Panc1 (cell line): ENCODE measurements around the gene SETD7. TPM values are rescaled to one million over a fixed set of nuclear protein-coding genes. Genes with fewer than 3 reads are reported as not detected.
"Not testable (repeated sequence)": the region's sequence is repeated elsewhere in the genome, so short reads cannot be mapped to it uniquely, and the experiment has no call there.

Experiments used
- ATAC-seq: fragments of 200-7000 bp; cut with Tn5 transposase; 2 replicates; pipeline ENCODE4 v1.9.1; 2020; ENCODE audit warnings: mild to moderate bottlenecking, moderate library complexity
- BruUV-seq: library from RNA; stranded (reverse); fragments of 400-500 nt; replicated peaks from 2 replicates; lab custom pipeline; 2021; lab: Mats Ljungman, UMichigan
- CTCF ChIA-PET: fragments of 300-600 bp; sonication (Branson Sonifier 250); formaldehyde crosslinking; loops from one replicate; lab custom pipeline; 2022; ENCODE audit warnings: antibody characterized with exemption; lab: Charles Lee
- POLR2A ChIA-PET: fragments of 300-600 bp; sonication (Branson Sonifier 250); formaldehyde crosslinking; loops from one replicate; lab custom pipeline; 2022; ENCODE audit warnings: antibody characterized with exemption; lab: Charles Lee
- DNase-seq: peaks from one replicate; pipeline ENCODE4 v3.0.0-alpha.2; 2010; ENCODE audit warnings: low read depth, low spot score
- H3K27ac ChIP-seq: 2 replicates; pipeline ENCODE4 v1.5.1; 2011; ENCODE audit warnings: mild to moderate bottlenecking, low read length, inconsistent platforms
- H3K27me3 ChIP-seq: fragments of 200-500 bp; sonication (Bioruptor generic); 2 replicates; pipeline ENCODE4 v1.6.0; 2014; ENCODE audit warnings: low read length, inconsistent platforms; ENCODE audit not compliant: control insufficient read depth, insufficient read depth
- H3K36me3 ChIP-seq: fragments of 200-500 bp; sonication (Bioruptor generic); 2 replicates; pipeline ENCODE4 v1.5.1; 2014; ENCODE audit warnings: inconsistent platforms, mild to moderate bottlenecking, low read length, moderate library complexity; ENCODE audit not compliant: control insufficient read depth, insufficient read depth
- H3K4me1 ChIP-seq: 2 replicates; pipeline ENCODE4 v1.5.1; 2011; ENCODE audit warnings: inconsistent platforms, mild to moderate bottlenecking, low read length, moderate library complexity; ENCODE audit not compliant: control insufficient read depth, insufficient read depth
- H3K4me3 ChIP-seq, 2 experiments: 2 replicates each; pipeline ENCODE4 v1.5.1; 2011 to 2012; ENCODE audit warnings: low read depth in 2 of 2, low read length in 2 of 2, mild to moderate bottlenecking in 2 of 2, inconsistent platforms in 1 of 2, moderate library complexity in 1 of 2
- H3K9me3 ChIP-seq: fragments of 200-500 bp; sonication (Bioruptor generic); 2 replicates; pipeline ENCODE4 v1.5.1; 2014; ENCODE audit warnings: low read depth, mild to moderate bottlenecking, inconsistent platforms, low read length, moderate library complexity; ENCODE audit not compliant: control insufficient read depth, insufficient read depth
- POLR2AphosphoS5 ChIP-seq: IDR thresholded peaks from 2 replicates; pipeline ENCODE4 v1.6.1; 2012; ENCODE audit warnings: mild to moderate bottlenecking, low read depth, low read length, moderate library complexity
- SIN3A ChIP-seq: IDR thresholded peaks from 2 replicates; pipeline ENCODE4 v1.6.1; 2012; ENCODE audit warnings: low read depth, mild to moderate bottlenecking, low read length, moderate library complexity, borderline replicate concordance; ENCODE audit not compliant: insufficient read depth
- TCF7L2 ChIP-seq: IDR thresholded peaks from 2 replicates; pipeline ENCODE4 v1.6.1; 2011; ENCODE audit warnings: mild to moderate bottlenecking, low read depth, low read length, inconsistent platforms
- in situ Hi-C: cut with HindIII; loops from 2 replicates; pipeline ENCODE4 v1.10.0; 2016; ENCODE audit warnings: low sequenced_read_pairs, low pct_unique_long_range_greater_than_20kb
- intact Hi-C: fragments of 100-400 bp; cut with micrococcal nuclease; formaldehyde crosslinking; loops from one replicate; pipeline ENCODE4 v1.10.0; 2022; ENCODE audit not compliant: unreplicated experiment
- total RNA-seq: library from RNA; stranded (reverse); gene quantifications from one replicate; pipeline ENCODE4 v1.2.1, GENCODE V29; 2021; ENCODE audit not compliant: unreplicated experiment
- TF ChIP-seq, protein P1 (sequence below), 2 experiments: IDR thresholded peaks; 2 replicates each; pipeline ENCODE4 v1.6.1; 2011 to 2012; ENCODE audit warnings: low read depth in 2 of 2, control low read depth in 1 of 2, low read length in 1 of 2, mild to moderate bottlenecking in 1 of 2, moderate library complexity in 1 of 2; ENCODE audit not compliant: insufficient read depth in 1 of 2
- TF ChIP-seq, protein P2 (sequence below): fragments of 450-650 bp; IDR thresholded peaks from 2 replicates; pipeline ENCODE4 v1.5.1; 2017; ENCODE audit warnings: mild to moderate bottlenecking

Gene SETD7
- total RNA-seq, 1 experiment from 2014 or later, result 24.8 TPM

GRCh38 chr4:139469216-139469615 lies 86.8 kb downstream of the SETD7 start:
- no TSS peak for BruUV-seq
- in situ Hi-C loops (no loop called here), intact Hi-C loops (no loop called here)
- H3K27me3 ChIP-seq, result no peaks in the 10 kb centered on the region
- ChIA-PET CTCF (no interaction called here), POLR2A (no interaction called here)
- H3K9me3 ChIP-seq, result peaks cover 6% of the 10 kb centered on the region; the same call in 1 of the 2 replicates
- no peak overlapping the region for H3K27ac ChIP-seq
- no peak for TF ChIP-seq SIN3A
- TF ChIP-seq, protein P1, sequence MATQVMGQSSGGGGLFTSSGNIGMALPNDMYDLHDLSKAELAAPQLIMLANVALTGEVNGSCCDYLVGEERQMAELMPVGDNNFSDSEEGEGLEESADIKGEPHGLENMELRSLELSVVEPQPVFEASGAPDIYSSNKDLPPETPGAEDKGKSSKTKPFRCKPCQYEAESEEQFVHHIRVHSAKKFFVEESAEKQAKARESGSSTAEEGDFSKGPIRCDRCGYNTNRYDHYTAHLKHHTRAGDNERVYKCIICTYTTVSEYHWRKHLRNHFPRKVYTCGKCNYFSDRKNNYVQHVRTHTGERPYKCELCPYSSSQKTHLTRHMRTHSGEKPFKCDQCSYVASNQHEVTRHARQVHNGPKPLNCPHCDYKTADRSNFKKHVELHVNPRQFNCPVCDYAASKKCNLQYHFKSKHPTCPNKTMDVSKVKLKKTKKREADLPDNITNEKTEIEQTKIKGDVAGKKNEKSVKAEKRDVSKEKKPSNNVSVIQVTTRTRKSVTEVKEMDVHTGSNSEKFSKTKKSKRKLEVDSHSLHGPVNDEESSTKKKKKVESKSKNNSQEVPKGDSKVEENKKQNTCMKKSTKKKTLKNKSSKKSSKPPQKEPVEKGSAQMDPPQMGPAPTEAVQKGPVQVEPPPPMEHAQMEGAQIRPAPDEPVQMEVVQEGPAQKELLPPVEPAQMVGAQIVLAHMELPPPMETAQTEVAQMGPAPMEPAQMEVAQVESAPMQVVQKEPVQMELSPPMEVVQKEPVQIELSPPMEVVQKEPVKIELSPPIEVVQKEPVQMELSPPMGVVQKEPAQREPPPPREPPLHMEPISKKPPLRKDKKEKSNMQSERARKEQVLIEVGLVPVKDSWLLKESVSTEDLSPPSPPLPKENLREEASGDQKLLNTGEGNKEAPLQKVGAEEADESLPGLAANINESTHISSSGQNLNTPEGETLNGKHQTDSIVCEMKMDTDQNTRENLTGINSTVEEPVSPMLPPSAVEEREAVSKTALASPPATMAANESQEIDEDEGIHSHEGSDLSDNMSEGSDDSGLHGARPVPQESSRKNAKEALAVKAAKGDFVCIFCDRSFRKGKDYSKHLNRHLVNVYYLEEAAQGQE (IDR thresholded peaks at IDR 0.05; ENCODE audit: insufficient read depth in 1 of 2, low read depth in 2 of 2, low read length in 1 of 2), result no peak
- no peak for TF ChIP-seq POLR2AphosphoS5
- TF ChIP-seq TCF7L2, result no peak
- TF ChIP-seq, protein P2, sequence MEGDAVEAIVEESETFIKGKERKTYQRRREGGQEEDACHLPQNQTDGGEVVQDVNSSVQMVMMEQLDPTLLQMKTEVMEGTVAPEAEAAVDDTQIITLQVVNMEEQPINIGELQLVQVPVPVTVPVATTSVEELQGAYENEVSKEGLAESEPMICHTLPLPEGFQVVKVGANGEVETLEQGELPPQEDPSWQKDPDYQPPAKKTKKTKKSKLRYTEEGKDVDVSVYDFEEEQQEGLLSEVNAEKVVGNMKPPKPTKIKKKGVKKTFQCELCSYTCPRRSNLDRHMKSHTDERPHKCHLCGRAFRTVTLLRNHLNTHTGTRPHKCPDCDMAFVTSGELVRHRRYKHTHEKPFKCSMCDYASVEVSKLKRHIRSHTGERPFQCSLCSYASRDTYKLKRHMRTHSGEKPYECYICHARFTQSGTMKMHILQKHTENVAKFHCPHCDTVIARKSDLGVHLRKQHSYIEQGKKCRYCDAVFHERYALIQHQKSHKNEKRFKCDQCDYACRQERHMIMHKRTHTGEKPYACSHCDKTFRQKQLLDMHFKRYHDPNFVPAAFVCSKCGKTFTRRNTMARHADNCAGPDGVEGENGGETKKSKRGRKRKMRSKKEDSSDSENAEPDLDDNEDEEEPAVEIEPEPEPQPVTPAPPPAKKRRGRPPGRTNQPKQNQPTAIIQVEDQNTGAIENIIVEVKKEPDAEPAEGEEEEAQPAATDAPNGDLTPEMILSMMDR, result no peak
- no peak for DNase-seq
- no peak overlapping the region for H3K4me3 ChIP-seq
- no peak for ATAC-seq
- no peaks in the 10 kb centered on the region for H3K36me3 ChIP-seq
- no peaks in the 10 kb centered on the region for H3K4me1 ChIP-seq

GRCh38 chr4:139468756-139469155 lies 87.3 kb downstream of the SETD7 start:
- H3K27me3 ChIP-seq, DNase-seq, H3K4me3 ChIP-seq, intact Hi-C loops, H3K4me1 ChIP-seq, ATAC-seq, in situ Hi-C loops, BruUV-seq, H3K36me3 ChIP-seq, POLR2A ChIA-PET, H3K27ac ChIP-seq, H3K9me3 ChIP-seq: not testable (repeated sequence)
- CTCF ChIA-PET, result interaction anchor here (0.6 kb wide), 1 partner anchor 138 kb away, joined by 3 read pairs; no protein-coding TSS in a partner anchor

- ChIA-PET CTCF (no interaction called here), POLR2A (interaction anchor here (0.7 kb wide), 1 partner anchor 208 kb away, joined by 4 read pairs; no protein-coding TSS in a partner anchor)
- DNase-seq, result no peak
- TF ChIP-seq, protein P2, result no peak
- TF ChIP-seq POLR2AphosphoS5 (no peak), TCF7L2 (no peak), SIN3A (no peak)
- TF ChIP-seq, protein P1 (IDR thresholded peaks at IDR 0.05; ENCODE audit: insufficient read depth in 1 of 2, low read depth in 2 of 2, low read length in 1 of 2), result no peak
- H3K4me3 ChIP-seq, result no peak overlapping the region
- in situ Hi-C loops (no loop called here), intact Hi-C loops (no loop called here)
- no TSS peak for BruUV-seq
- H3K4me1 ChIP-seq, result no peaks in the 10 kb centered on the region
- no peak overlapping the region for H3K27ac ChIP-seq
- no peaks in the 10 kb centered on the region for H3K36me3 ChIP-seq
- H3K9me3 ChIP-seq, result no peaks in the 10 kb centered on the region
- ATAC-seq, result no peak
- H3K27me3 ChIP-seq, result no peaks in the 10 kb centered on the region
These were observed 90.1 kb downstream of the SETD7 start for GRCh38 chr4:139465922-139466321.
